ENCODE data around the gene GOLGA6L9. TPM values are rescaled to one million over a fixed set of nuclear protein-coding genes. Genes with fewer than 3 reads are reported as not detected.
"Not testable (repeated sequence)": the region's sequence is repeated elsewhere in the genome, so short reads cannot be mapped to it uniquely, and the experiment has no call there.

GOLGA6L9 gene
- polyA plus RNA-seq, 3 donors, result 0.28 TPM; not detected in 2

DNA sequence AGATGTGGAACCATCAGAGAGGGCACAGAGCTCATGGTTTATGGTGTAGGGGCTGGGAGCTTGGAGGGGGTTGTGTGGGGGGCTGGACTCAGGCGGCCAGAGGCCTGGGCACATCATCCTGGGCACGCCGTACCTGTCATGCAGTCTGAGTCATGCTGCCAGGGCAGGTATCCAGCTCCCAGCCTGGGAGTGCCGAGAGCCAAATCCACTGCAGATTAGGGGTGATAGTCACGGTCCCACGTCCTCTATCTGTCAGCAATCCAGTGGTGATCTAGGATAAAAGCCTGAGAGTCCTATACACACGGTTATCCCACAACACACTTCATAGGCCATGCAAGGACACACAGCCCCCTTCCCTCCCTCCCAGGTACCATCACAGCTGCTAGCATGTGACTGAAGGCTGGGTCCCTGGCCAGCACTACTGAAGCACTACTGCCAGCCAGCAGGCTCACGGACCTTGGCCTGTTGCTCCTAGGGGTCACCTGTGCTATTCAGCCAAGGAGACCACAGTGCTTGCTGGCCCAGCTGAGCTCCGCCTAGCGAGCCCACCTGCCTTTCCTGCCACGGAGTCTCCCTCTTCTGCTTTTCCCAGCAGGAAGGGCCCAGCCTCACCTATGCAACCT is 45.8 kb downstream of the GOLGA6L9 start:
- H3K4me3 ChIP-seq (replicated peaks in 1 of 3; ENCODE audit: low read depth in 2 of 3, low read length in 3 of 3); H3K9me3 Mint-ChIP-seq; intact Hi-C loops (cut with micrococcal nuclease); H3K27me3 ChIP-seq (ENCODE audit: control insufficient read depth in 2 of 2, insufficient read depth in 2 of 2, low read length in 2 of 2); H3K9me3 ChIP-seq (replicated peaks in 1 of 2; ENCODE audit: control insufficient read depth in 1 of 2, insufficient read depth in 1 of 2, low read length in 2 of 2); H3K4me2 ChIP-seq (replicated peaks; ENCODE audit: extremely low read depth, low read length, poor library complexity, severe bottlenecking); H3K4me1 ChIP-seq (ENCODE audit: control insufficient read depth in 1 of 2, insufficient read depth in 2 of 2, low read length in 2 of 2); H3K79me2 ChIP-seq (ENCODE audit: insufficient read depth, low read length); H4K20me1 ChIP-seq (ENCODE audit: insufficient read depth, low read length); H3K4me3 Mint-ChIP-seq; H3K4me1 Mint-ChIP-seq; H3K36me3 Mint-ChIP-seq; DNase-seq; H3K27ac ChIP-seq (ENCODE audit: low read depth in 1 of 2, low read length in 2 of 2); H3K36me3 ChIP-seq (replicated peaks in 1 of 2; ENCODE audit: control insufficient read depth in 1 of 2, insufficient read depth in 2 of 2, low read length in 2 of 2); H3K27me3 Mint-ChIP-seq (ENCODE audit: low read depth in 3 of 3); H3K9ac ChIP-seq (ENCODE audit: insufficient read depth, low read length, poor library complexity, severe bottlenecking); H2AFZ ChIP-seq (ENCODE audit: insufficient read depth, low read depth, low read length, poor library complexity, severe bottlenecking); H3K27ac Mint-ChIP-seq: not testable (repeated sequence)
- WGBS (ENCODE audit: insufficient coverage), result no CpG with 5 or more reads among the region's 11 CpGs

DNA sequence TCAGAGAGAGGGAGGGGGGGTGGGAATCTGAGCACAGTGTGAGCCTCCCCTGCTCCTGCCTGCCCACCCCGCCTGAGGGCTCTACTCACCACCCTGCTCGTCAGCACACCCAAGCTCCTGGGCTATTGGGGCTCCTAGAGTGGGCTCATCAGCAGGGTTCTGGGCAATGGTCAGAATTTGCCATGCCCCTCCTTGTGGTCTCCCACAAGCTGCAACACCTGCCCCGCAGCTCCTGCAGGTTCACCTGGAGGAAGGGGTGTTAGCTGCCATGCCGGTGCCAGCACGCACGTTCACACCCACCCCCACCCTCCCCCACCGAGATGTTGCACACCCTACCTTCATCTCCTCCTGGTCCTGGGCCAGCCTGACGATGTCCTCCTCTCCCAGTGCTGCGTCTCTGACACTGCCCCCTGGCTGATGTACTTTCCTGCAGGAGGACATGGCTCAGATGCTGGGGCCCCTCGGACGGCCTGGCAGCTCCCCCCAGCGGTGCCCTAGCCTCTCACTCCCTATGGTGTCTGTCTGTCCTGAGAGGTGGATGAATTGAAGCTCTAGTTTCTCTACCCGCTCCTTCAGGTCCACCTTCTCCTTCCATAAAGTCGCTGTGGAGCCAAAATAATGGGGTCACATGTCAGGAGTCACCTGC is 47.2 kb downstream of the GOLGA6L9 start:
- H2AFZ ChIP-seq (ENCODE audit: insufficient read depth, low read depth, low read length, poor library complexity, severe bottlenecking); H3K27ac ChIP-seq (ENCODE audit: low read depth in 1 of 2, low read length in 2 of 2); intact Hi-C loops (cut with micrococcal nuclease); H3K4me3 ChIP-seq (replicated peaks in 1 of 3; ENCODE audit: low read depth in 2 of 3, low read length in 3 of 3); H3K36me3 ChIP-seq (replicated peaks in 1 of 2; ENCODE audit: control insufficient read depth in 1 of 2, insufficient read depth in 2 of 2, low read length in 2 of 2); H4K20me1 ChIP-seq (ENCODE audit: insufficient read depth, low read length); H3K27ac Mint-ChIP-seq; DNase-seq; H3K9ac ChIP-seq (ENCODE audit: insufficient read depth, low read length, poor library complexity, severe bottlenecking); H3K27me3 Mint-ChIP-seq (ENCODE audit: low read depth in 3 of 3); H3K4me3 Mint-ChIP-seq; H3K9me3 ChIP-seq (replicated peaks in 1 of 2; ENCODE audit: control insufficient read depth in 1 of 2, insufficient read depth in 1 of 2, low read length in 2 of 2); H3K36me3 Mint-ChIP-seq; H3K4me2 ChIP-seq (replicated peaks; ENCODE audit: extremely low read depth, low read length, poor library complexity, severe bottlenecking); H3K9me3 Mint-ChIP-seq; H3K79me2 ChIP-seq (ENCODE audit: insufficient read depth, low read length); H3K4me1 ChIP-seq (ENCODE audit: control insufficient read depth in 1 of 2, insufficient read depth in 2 of 2, low read length in 2 of 2); H3K27me3 ChIP-seq (ENCODE audit: control insufficient read depth in 2 of 2, insufficient read depth in 2 of 2, low read length in 2 of 2); H3K4me1 Mint-ChIP-seq: not testable (repeated sequence)
- 90% methylated on average over 4 of the region's 14 CpGs for WGBS (ENCODE audit: insufficient coverage)

DNA sequence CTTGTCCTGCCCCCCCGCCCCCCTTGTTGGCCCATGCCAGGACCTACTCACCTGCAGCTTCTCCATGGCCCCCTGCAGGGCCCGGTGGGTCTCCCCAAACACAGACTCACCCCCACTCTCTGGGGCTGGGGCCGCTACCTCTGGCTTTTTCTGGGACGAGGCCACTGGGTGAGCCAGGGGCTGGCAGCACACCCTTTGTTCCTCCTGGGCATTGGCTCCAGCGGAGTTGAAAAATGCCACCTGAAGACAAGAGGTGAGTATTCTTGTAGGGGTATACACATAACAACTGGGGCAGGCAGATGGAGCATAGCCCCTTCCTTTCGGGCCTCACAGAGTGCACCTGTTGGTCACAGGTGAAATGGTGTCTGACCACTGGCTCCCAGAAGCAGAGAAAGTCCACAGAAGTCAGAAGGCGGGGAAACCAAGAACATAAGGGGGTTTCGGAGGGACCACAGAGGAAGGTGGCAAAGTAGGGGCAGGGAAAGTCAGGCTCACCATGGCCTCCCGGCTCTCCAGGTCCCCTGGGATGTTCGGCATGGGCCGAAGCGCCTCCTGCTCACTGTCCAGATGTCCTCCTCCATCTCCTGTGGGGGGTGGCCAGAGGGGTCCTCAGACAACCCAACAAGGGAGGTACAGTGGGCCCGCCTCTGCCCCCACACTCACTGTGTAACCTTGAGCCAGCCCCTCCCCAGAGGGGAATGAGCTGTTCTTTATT is 47.9 kb downstream of the GOLGA6L9 start:
- H3K9me3 ChIP-seq (replicated peaks in 1 of 2; ENCODE audit: control insufficient read depth in 1 of 2, insufficient read depth in 1 of 2, low read length in 2 of 2); H3K27me3 ChIP-seq (ENCODE audit: control insufficient read depth in 2 of 2, insufficient read depth in 2 of 2, low read length in 2 of 2); intact Hi-C loops (cut with micrococcal nuclease); H3K4me1 Mint-ChIP-seq; H4K20me1 ChIP-seq (ENCODE audit: insufficient read depth, low read length); H3K36me3 ChIP-seq (replicated peaks in 1 of 2; ENCODE audit: control insufficient read depth in 1 of 2, insufficient read depth in 2 of 2, low read length in 2 of 2); H3K36me3 Mint-ChIP-seq; H3K79me2 ChIP-seq (ENCODE audit: insufficient read depth, low read length); H3K4me3 ChIP-seq (replicated peaks in 1 of 3; ENCODE audit: low read depth in 2 of 3, low read length in 3 of 3); H3K4me2 ChIP-seq (replicated peaks; ENCODE audit: extremely low read depth, low read length, poor library complexity, severe bottlenecking); H3K4me3 Mint-ChIP-seq; H3K27me3 Mint-ChIP-seq (ENCODE audit: low read depth in 3 of 3); H3K27ac ChIP-seq (ENCODE audit: low read depth in 1 of 2, low read length in 2 of 2); H2AFZ ChIP-seq (ENCODE audit: insufficient read depth, low read depth, low read length, poor library complexity, severe bottlenecking); H3K9me3 Mint-ChIP-seq; DNase-seq; H3K27ac Mint-ChIP-seq; H3K4me1 ChIP-seq (ENCODE audit: control insufficient read depth in 1 of 2, insufficient read depth in 2 of 2, low read length in 2 of 2); H3K9ac ChIP-seq (ENCODE audit: insufficient read depth, low read length, poor library complexity, severe bottlenecking): not testable (repeated sequence)
- WGBS (ENCODE audit: insufficient coverage), result 80% methylated on average over 1 of the region's 13 CpGs

Small RNAs within 50 kb of the gene (small RNA-seq; reads per million reads assigned to genes)
- not detected for gene AC245033.3 (ENCODE audit: insufficient read length, low read depth)

Other genes starting within 250 kb of the GOLGA6L9 start
- 1 to 10 TPM; 5.2 to 10.0 (median 7.1) TPM for gene EFL1, start 167.1 kb upstream of the GOLGA6L9 start, polyA plus RNA-seq
- gene SAXO2, start 167.0 kb upstream of the GOLGA6L9 start, polyA plus RNA-seq, result not detected
- under 1 TPM in 1 of 3 donors, not detected in 2; 0.12 TPM for gene GOLGA6L10, start 80.3 kb upstream of the GOLGA6L9 start, polyA plus RNA-seq
- gene RPS17, start 110.6 kb downstream of the GOLGA6L9 start, polyA plus RNA-seq, result 1,000 to 10,000 TPM in 1 of 3 donors, 100 to 1,000 TPM in 2; 604 to 2,881 (median 619) TPM
- gene CPEB1, start 217.5 kb downstream of the GOLGA6L9 start, polyA plus RNA-seq, result not detected

Data from CD14-positive monocyte (primary cell).